HG03432 (cell line): ENCODE results near the gene SLC25A26.

Source experiments
- ATAC-seq: cut with Tn5 transposase; IDR thresholded peaks from one replicate; pipeline ENCODE4 v1.9.1; 2021; ENCODE audit warnings: mild to moderate bottlenecking, moderate library complexity; ENCODE audit not compliant: unreplicated experiment

SLC25A26 gene

DNA sequence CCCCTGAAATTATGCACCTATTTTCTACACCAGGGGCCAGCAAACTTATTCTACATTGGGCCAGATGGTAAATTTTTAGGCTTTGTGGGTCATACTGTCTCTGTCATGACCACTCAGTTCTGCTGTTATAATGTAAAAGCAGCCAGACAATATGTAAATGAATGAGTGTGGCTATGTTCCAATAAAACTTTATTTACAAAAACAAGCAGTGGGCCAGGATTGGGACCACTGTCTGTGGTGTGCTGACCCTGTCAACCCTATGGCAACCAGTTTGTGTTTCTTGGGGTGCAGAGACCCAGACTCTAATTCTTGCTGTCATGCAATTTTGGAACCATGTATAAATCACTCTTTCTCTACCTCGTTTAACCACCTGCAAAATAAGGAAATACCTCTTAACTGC is 205.3 kb downstream of the SLC25A26 start:
- ATAC-seq = no peak

GRCh38 chr3:66427352-66427751 is 206.6 kb downstream of the SLC25A26 start:
- no peak for ATAC-seq

DNA sequence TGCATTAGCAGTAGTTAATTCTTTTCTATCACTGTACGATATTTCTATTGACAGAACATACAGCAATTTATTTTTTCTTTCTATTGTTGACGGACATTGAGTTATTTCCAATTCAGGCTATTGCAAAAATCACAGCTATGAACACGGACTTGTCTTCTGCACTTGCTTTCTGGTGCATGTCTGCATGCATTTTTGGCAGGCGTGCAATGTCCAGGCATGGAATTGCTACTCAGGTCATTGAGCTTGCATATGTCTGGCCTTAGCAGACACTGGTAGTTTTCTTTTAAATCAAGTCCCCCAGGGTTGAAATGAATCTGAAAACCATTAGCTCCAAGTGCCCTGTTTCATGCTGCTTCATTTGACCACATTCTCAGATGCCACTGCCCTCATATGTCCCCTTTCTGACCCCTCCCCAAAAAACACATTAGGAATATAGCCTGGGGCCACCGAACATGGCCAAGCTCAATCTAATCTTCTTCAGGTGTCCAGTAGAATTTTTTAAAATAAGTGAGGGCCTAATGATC is 207.2 kb downstream of the SLC25A26 start:
- no peak for ATAC-seq
